Transverse colon (tissue), 4 donors: ENCODE data around the gene DPH6. TPM values are rescaled to one million over a fixed set of nuclear protein-coding genes. Genes with fewer than 3 reads are reported as not detected.
A peak's percentile ranks its signal among the peaks of the same experiment; 100 is the strongest.

Source experiments
- DNase-seq: peaks from one replicate; pipeline ENCODE4 v3.0.0-alpha.2; 2019
- H3K27ac ChIP-seq, 4 donors: fragments of 200-600 bp; sonication (generic); 2 replicates each; pipeline ENCODE4 v1.5.1; 2016 to 2018; ENCODE audit warnings: inconsistent platforms in 4 of 4
- H3K27me3 ChIP-seq: fragments of 200-600 bp; sonication (generic); 2 replicates; pipeline ENCODE4 v1.5.1; 2017; ENCODE audit warnings: inconsistent platforms
- H3K36me3 ChIP-seq, 4 donors: fragments of 200-600 bp; sonication (generic); 2 replicates each; pipeline ENCODE4 v1.5.1; 2017 to 2019; ENCODE audit warnings: inconsistent platforms in 4 of 4
- H3K4me1 ChIP-seq, 4 donors: fragments of 200-600 bp; sonication (generic); 2 replicates each; pipeline ENCODE4 v1.5.1; 2017 to 2020; ENCODE audit warnings: inconsistent platforms in 4 of 4
- H3K4me3 ChIP-seq, 4 donors: fragments of 200-600 bp; sonication (generic); 1 replicate in 1 of 4; 2 replicates in 3 of 4; pipeline versions ENCODE4 v1.5.1 to v1.6.1; 2017 to 2019; ENCODE audit warnings: inconsistent platforms in 4 of 4
- H3K9me3 ChIP-seq, 2 donors: fragments of 200-600 bp; sonication (generic); 2 replicates each; pipeline ENCODE4 v1.5.1; 2017 to 2019; ENCODE audit warnings: inconsistent platforms in 2 of 2
- EP300 ChIP-seq: sonication (generic); formaldehyde crosslinking; IDR thresholded peaks from one replicate; pipeline ENCODE4 v1.6.1; 2017; ENCODE audit warnings: antibody characterized with exemption, low read depth
- POLR2A ChIP-seq: fragments of 450-650 bp; IDR thresholded peaks from one replicate; pipeline ENCODE4 v1.6.1; 2016; ENCODE audit warnings: antibody characterized with exemption, mild to moderate bottlenecking, moderate library complexity
- POLR2AphosphoS5 ChIP-seq, 3 donors: sonication (generic); formaldehyde crosslinking; IDR thresholded peaks; one replicate each; pipeline ENCODE4 v1.6.1; 2016; ENCODE audit warnings: antibody characterized with exemption in 3 of 3
- WGBS, 2 donors: methylation state at CpG; one replicate each; pipeline ENCODE4 v1.1.5; 2018; ENCODE audit warnings: low coverage in 1 of 2; 5-methylcytosine and 5-hydroxymethylcytosine counted together
- in situ Hi-C, 4 donors: fragments of 200-750 bp; cut with MboI; loops; one replicate each; pipeline versions ENCODE4 v1.15.0 to v1.15.1; 2017; ENCODE audit warnings: low sequenced_read_pairs in 3 of 4, low pct_ligation_motif_present in 1 of 4, low pct_unique_long_range_greater_than_20kb in 1 of 4
- intact Hi-C: fragments of 100-400 bp; cut with DNase I; formaldehyde crosslinking; loops from one replicate; pipeline ENCODE4 v1.15.1; 2023; ENCODE audit warnings: low total_unique reads
- total RNA-seq, 4 donors: library from RNA; depleted of rRNA; stranded (reverse); fragments of >200 nt; gene quantifications; one replicate each; pipeline ENCODE4 v1.1.0, GENCODE V29; 2016
- TF ChIP-seq, protein P1 (sequence below), 5 experiments: fragments of 200-600 bp in 3 of 5; fragments of 450-650 bp in 2 of 5; sonication (generic) in 3 of 5; IDR thresholded peaks; 1 replicate in 2 of 5; 2 replicates in 3 of 5; pipeline ENCODE4 v1.5.1; 2016 to 2017; ENCODE audit warnings: antibody characterized with exemption in 5 of 5, inconsistent platforms in 3 of 5, mild to moderate bottlenecking in 2 of 5, moderate library complexity in 1 of 5

Gene DPH6
- total RNA-seq, 4 donors from 2014 or later = 20.6 to 76.7 (median 39.9) TPM

GRCh38 chr15:35546511-35547381 lies 781 bp upstream of the DPH6 start:
- in situ Hi-C loops = no loop called here
- H3K4me3 ChIP-seq = peak overlapping the region; percentile 73 to 82 (median 78)
- H3K4me1 ChIP-seq = peaks cover 9 to 23% (median 14%) of the 10 kb centered on the region in 4 donors
- WGBS, 2 donors = 53 to 56% methylated on average over 9 to 14 of the region's 14 CpGs
- no peaks in the 10 kb centered on the region for H3K27me3 ChIP-seq
- no peak for DNase-seq
- intact Hi-C loops = no loop called here
- H3K36me3 ChIP-seq = no peaks in the 10 kb centered on the region
- H3K9me3 ChIP-seq = no peaks in the 10 kb centered on the region
- TF ChIP-seq POLR2A (no peak), EP300 (no peak), POLR2AphosphoS5 (IDR thresholded peaks at IDR 0.05) (no peak)
- TF ChIP-seq, protein P1, sequence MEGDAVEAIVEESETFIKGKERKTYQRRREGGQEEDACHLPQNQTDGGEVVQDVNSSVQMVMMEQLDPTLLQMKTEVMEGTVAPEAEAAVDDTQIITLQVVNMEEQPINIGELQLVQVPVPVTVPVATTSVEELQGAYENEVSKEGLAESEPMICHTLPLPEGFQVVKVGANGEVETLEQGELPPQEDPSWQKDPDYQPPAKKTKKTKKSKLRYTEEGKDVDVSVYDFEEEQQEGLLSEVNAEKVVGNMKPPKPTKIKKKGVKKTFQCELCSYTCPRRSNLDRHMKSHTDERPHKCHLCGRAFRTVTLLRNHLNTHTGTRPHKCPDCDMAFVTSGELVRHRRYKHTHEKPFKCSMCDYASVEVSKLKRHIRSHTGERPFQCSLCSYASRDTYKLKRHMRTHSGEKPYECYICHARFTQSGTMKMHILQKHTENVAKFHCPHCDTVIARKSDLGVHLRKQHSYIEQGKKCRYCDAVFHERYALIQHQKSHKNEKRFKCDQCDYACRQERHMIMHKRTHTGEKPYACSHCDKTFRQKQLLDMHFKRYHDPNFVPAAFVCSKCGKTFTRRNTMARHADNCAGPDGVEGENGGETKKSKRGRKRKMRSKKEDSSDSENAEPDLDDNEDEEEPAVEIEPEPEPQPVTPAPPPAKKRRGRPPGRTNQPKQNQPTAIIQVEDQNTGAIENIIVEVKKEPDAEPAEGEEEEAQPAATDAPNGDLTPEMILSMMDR (IDR thresholded peaks at IDR 0.05) = no peak
- peak overlapping the region; percentile 97 to 99 (median 98) for H3K27ac ChIP-seq

- DNase-seq = peak; percentile 47
- in situ Hi-C loops (no loop called here), intact Hi-C loops (no loop called here)
- peak overlapping the region; percentile 97 to 99 (median 98) for H3K27ac ChIP-seq
- no peaks in the 10 kb centered on the region for H3K36me3 ChIP-seq
- no peaks in the 10 kb centered on the region for H3K9me3 ChIP-seq
- WGBS, 2 donors = 0 to 1% methylated on average over 7 to 15 of the region's 15 CpGs
- no peaks in the 10 kb centered on the region for H3K27me3 ChIP-seq
- TF ChIP-seq POLR2AphosphoS5 (IDR thresholded peaks at IDR 0.05) = no peak
- TF ChIP-seq, protein P1 (IDR thresholded peaks at IDR 0.05) = peak in 1 of 5 experiments; percentile 25
- TF ChIP-seq EP300 = no peak
- peak overlapping the region; percentile 73 to 82 (median 78) for H3K4me3 ChIP-seq
- peaks cover 9 to 23% (median 14%) of the 10 kb centered on the region in 4 donors for H3K4me1 ChIP-seq
These were observed 595 bp downstream of the DPH6 start for GRCh38 chr15:35545316-35545823.

GRCh38 chr15:35540885-35541284 lies 5.1 kb downstream of the DPH6 start:
- Histone ChIP-seq H3K36me3 (peaks cover 0 to 9% (median 0%) of the 10 kb centered on the region in 4 donors), H3K9me3 (no peaks in the 10 kb centered on the region), H3K27me3 (no peaks in the 10 kb centered on the region), H3K4me3 (no peak overlapping the region), H3K4me1 (peaks cover 8 to 18% (median 10%) of the 10 kb centered on the region in 4 donors), H3K27ac (no peak overlapping the region)
- TF ChIP-seq EP300 = no peak
- no peak for TF ChIP-seq POLR2AphosphoS5 (IDR thresholded peaks at IDR 0.05)
- TF ChIP-seq POLR2A = no peak
- TF ChIP-seq, protein P1 (IDR thresholded peaks at IDR 0.05) = no peak
- 54 to 82% methylated on average over 1 of the region's 1 CpG for WGBS, 2 donors
- intact Hi-C loops = no loop called here
- DNase-seq = no peak
- in situ Hi-C loops = no loop called here

- intact Hi-C loops = no loop called here
- no peak overlapping the region for H3K4me3 ChIP-seq
- WGBS, 2 donors = 94 to 96% methylated on average over 2 of the region's 2 CpGs
These were observed 5.9 kb downstream of the DPH6 start for GRCh38 chr15:35540021-35540420.

More at GRCh38 chr15:35540021-35540420, 5.9 kb downstream of the DPH6 start:
- TF ChIP-seq POLR2AphosphoS5 (IDR thresholded peaks at IDR 0.05) (no peak), POLR2A (no peak), EP300 (no peak)
- TF ChIP-seq, protein P1 (IDR thresholded peaks at IDR 0.05) = no peak
- Histone ChIP-seq H3K36me3 (peaks cover 0 to 9% (median 0%) of the 10 kb centered on the region in 4 donors), H3K9me3 (no peaks in the 10 kb centered on the region), H3K27ac (no peak overlapping the region), H3K4me1 (peaks cover 6 to 18% (median 10%) of the 10 kb centered on the region in 4 donors), H3K27me3 (no peaks in the 10 kb centered on the region)
- in situ Hi-C loops = no loop called here
- no peak for DNase-seq
